IMR-90 (cell line): ENCODE measurements around the gene PTPRG.

Experiments used
- BHLHE40 ChIP-seq: fragments of 150-350 bp; IDR thresholded peaks from 2 replicates; pipeline ENCODE4 v1.6.1; 2016; ENCODE audit warnings: mild to moderate bottlenecking, low read depth, low read length
- CEBPB ChIP-seq: IDR thresholded peaks from 2 replicates; pipeline ENCODE4 v1.6.1; 2012; ENCODE audit warnings: low read depth, low read length, improper control_type of control experiment
- CHD1 ChIP-seq: IDR thresholded peaks from 2 replicates; pipeline ENCODE4 v1.6.1; 2012; ENCODE audit warnings: low read depth, low read length, improper control_type of control experiment
- CTCF ChIP-seq: conservative IDR thresholded peaks from 2 replicates; pipeline ENCODE4 v1.5.1; 2012; ENCODE audit warnings: mild to moderate bottlenecking, low read depth, low read length, improper control_type of control experiment
- ELK1 ChIP-seq: fragments of 150-350 bp; IDR thresholded peaks from 2 replicates; pipeline ENCODE4 v1.6.1; 2016; ENCODE audit warnings: low read depth, mild to moderate bottlenecking, low read length, moderate library complexity, borderline replicate concordance
- MAZ ChIP-seq: IDR thresholded peaks from 2 replicates; pipeline ENCODE4 v1.6.1; 2012; ENCODE audit warnings: low read depth, mild to moderate bottlenecking, low read length, improper control_type of control experiment, moderate library complexity, borderline replicate concordance
- POLR2A ChIP-seq: IDR thresholded peaks from 2 replicates; pipeline ENCODE4 v1.6.1; 2012; ENCODE audit warnings: mild to moderate bottlenecking, low read depth, low read length
- RAD21 ChIP-seq: IDR thresholded peaks from 2 replicates; pipeline ENCODE4 v1.6.1; 2012; ENCODE audit warnings: low read length, improper control_type of control experiment
- RCOR1 ChIP-seq: IDR thresholded peaks from 2 replicates; pipeline ENCODE4 v1.6.1; 2012; ENCODE audit warnings: mild to moderate bottlenecking, low read length, improper control_type of control experiment; ENCODE audit not compliant: insufficient replicate concordance
- RFX5 ChIP-seq: IDR thresholded peaks from 2 replicates; pipeline ENCODE4 v1.8.0; 2012; ENCODE audit warnings: low read depth, mild to moderate bottlenecking, low read length, moderate library complexity
- USF2 ChIP-seq: fragments of 150-350 bp; IDR thresholded peaks from 2 replicates; pipeline ENCODE4 v1.6.1; 2017; ENCODE audit warnings: mild to moderate bottlenecking, antibody characterized with exemption, low read length, low read depth

GRCh38 chr3:61890586-61890985 lies 329.2 kb downstream of the PTPRG start:
- TF ChIP-seq CTCF (no peak), POLR2A (no peak), ELK1 (no peak), RFX5 (no peak), RAD21 (no peak), MAZ (no peak), CEBPB (no peak), USF2 (no peak), CHD1 (no peak), BHLHE40 (no peak), RCOR1 (no peak)
